Mesendoderm (in vitro differentiated cells): ENCODE data around the gene AHR.

Experiments used
- DNase-seq: peaks from one replicate; pipeline ENCODE4 v3.0.0; 2013
- H2AK5ac ChIP-seq: 2 replicates; pipeline ENCODE4 v1.6.1; 2013; ENCODE audit warnings: low read length, inconsistent platforms
- H2BK120ac ChIP-seq: 2 replicates; pipeline ENCODE4 v1.6.1; 2013; ENCODE audit warnings: low read depth, mild to moderate bottlenecking, low read length, moderate library complexity, mixed read lengths
- H2BK15ac ChIP-seq: replicated peaks from 2 replicates; pipeline ENCODE4 v1.6.1; 2013; ENCODE audit warnings: low read depth, mild to moderate bottlenecking, moderate library complexity
- H2BK5ac ChIP-seq: 2 replicates; pipeline ENCODE4 v1.6.1; 2013; ENCODE audit warnings: low read length, inconsistent platforms
- H3K18ac ChIP-seq: 2 replicates; pipeline ENCODE4 v1.6.1; 2013; ENCODE audit warnings: mild to moderate bottlenecking, low read length, mixed read lengths
- H3K23ac ChIP-seq: one replicate; pipeline ENCODE4 v1.6.1; 2013; ENCODE audit warnings: low read length
- H3K27ac ChIP-seq: 2 replicates; pipeline ENCODE4 v1.5.1; 2013; ENCODE audit warnings: low read depth, mild to moderate bottlenecking, inconsistent platforms, low read length, moderate library complexity
- H3K27me3 ChIP-seq: 2 replicates; pipeline ENCODE4 v1.6.1; 2013; ENCODE audit warnings: low read length, control low read depth, mild to moderate bottlenecking, inconsistent platforms; ENCODE audit not compliant: insufficient read depth, poor library complexity
- H3K36me3 ChIP-seq: 2 replicates; pipeline ENCODE4 v1.6.1; 2013; ENCODE audit warnings: low read length, inconsistent platforms; ENCODE audit not compliant: control insufficient read depth, insufficient read depth
- H3K4ac ChIP-seq: one replicate; pipeline ENCODE4 v1.6.1; 2013; ENCODE audit warnings: low read depth, mild to moderate bottlenecking, low read length, moderate library complexity
- H3K4me1 ChIP-seq: 2 replicates; pipeline ENCODE4 v1.6.1; 2013; ENCODE audit warnings: low read depth, low read length, inconsistent platforms; ENCODE audit not compliant: control insufficient read depth
- H3K4me2 ChIP-seq: 2 replicates; pipeline ENCODE4 v1.6.1; 2013; ENCODE audit warnings: low read length
- H3K4me3 ChIP-seq: 2 replicates; pipeline ENCODE4 v1.5.1; 2013; ENCODE audit warnings: mild to moderate bottlenecking, low read length
- H3K56ac ChIP-seq: one replicate; pipeline ENCODE4 v1.6.1; 2013; ENCODE audit warnings: low read length
- H3K79me1 ChIP-seq: 2 replicates; pipeline ENCODE4 v1.6.1; 2013; ENCODE audit warnings: low read length, inconsistent platforms
- H3K79me2 ChIP-seq: 2 replicates; pipeline ENCODE4 v1.6.1; 2013; ENCODE audit warnings: mild to moderate bottlenecking, low read length; ENCODE audit not compliant: control insufficient read depth, insufficient read depth
- H3K9ac ChIP-seq: 2 replicates; pipeline ENCODE4 v1.6.1; 2013; ENCODE audit warnings: low read length, inconsistent platforms
- H4K5ac ChIP-seq: one replicate; pipeline ENCODE4 v1.6.1; 2013; ENCODE audit warnings: low read length
- H4K8ac ChIP-seq: one replicate; pipeline ENCODE4 v1.6.1; 2013; ENCODE audit warnings: low read depth, mild to moderate bottlenecking, control low read depth, low read length, moderate library complexity
- WGBS: extraction: QIAGEN DNeasy Blood & Tissue Kit; methylation state at CpG from one replicate; pipeline ENCODE4 v1.1.7; 2013; ENCODE audit warnings: low lambda C conversion rate, missing lambda C conversion rate; ENCODE audit not compliant: insufficient coverage; ENCODE audit errors: extremely low coverage; 5-methylcytosine and 5-hydroxymethylcytosine counted together

AHR gene

DNA sequence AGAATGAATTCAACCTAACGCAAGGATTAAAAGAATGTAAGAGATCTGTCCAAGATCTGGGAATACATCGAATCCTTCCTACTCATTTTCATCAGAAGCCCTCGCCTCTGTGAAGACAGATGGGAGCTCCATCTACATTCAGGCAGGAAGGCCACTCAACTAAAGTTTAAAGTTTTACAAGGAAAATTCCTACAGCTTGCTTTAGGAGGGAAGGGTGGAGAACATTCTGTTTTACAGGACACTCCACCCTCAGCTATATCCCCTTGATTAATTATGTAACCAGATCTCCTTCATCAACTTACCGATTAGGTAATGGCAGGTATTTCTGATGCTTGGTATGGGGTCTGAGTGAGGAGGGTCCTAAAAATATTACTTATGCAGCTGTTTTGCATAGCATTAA is 5.6 kb upstream of the AHR start:
- Histone ChIP-seq H3K27me3 (no peaks in the 10 kb centered on the region), H3K4me2 (no peak overlapping the region), H3K18ac (no peak overlapping the region), H3K4me3 (no peak overlapping the region), H4K5ac (no peak overlapping the region), H2BK120ac (no peak overlapping the region), H2BK5ac (no peak overlapping the region), H3K56ac (no peak overlapping the region), H3K23ac (no peak overlapping the region), H3K4me1 (no peaks in the 10 kb centered on the region), H3K27ac (no peak overlapping the region), H4K8ac (no peak overlapping the region), H3K79me1 (no peaks in the 10 kb centered on the region), H3K4ac (no peak overlapping the region), H3K9ac (no peak overlapping the region), H2BK15ac (no peak overlapping the region), H2AK5ac (no peak overlapping the region), H3K79me2 (no peaks in the 10 kb centered on the region), H3K36me3 (no peaks in the 10 kb centered on the region)
- no peak for DNase-seq
- no CpG with 5 or more reads among the region's 4 CpGs for WGBS

DNA sequence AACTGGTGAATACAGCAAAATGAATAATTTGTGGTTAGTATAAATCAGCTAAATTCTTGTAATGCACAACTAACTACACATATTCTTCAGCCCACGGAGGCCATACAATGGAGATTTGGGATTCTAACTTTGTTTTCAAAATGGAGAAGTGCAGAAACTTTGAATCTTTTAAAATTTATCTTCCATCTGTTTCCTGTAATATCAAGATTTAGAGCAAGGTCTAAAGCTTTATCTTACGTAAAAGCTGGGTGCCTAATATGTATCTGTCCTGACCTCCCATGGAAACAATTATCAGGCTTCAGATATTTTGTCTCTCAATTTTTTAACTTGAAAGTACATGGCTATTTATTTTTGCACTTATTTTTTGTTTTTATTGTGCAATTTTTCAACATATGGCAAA is 5.0 kb upstream of the AHR start:
- Histone ChIP-seq H2BK15ac (no peak overlapping the region), H3K27me3 (no peaks in the 10 kb centered on the region), H2AK5ac (no peak overlapping the region), H4K5ac (no peak overlapping the region), H3K79me1 (no peaks in the 10 kb centered on the region), H3K36me3 (no peaks in the 10 kb centered on the region), H3K27ac (no peak overlapping the region), H3K79me2 (no peaks in the 10 kb centered on the region), H3K4me3 (no peak overlapping the region), H3K9ac (no peak overlapping the region), H4K8ac (no peak overlapping the region), H3K23ac (no peak overlapping the region), H3K56ac (no peak overlapping the region), H3K4ac (no peak overlapping the region), H3K18ac (no peak overlapping the region), H3K4me1 (no peaks in the 10 kb centered on the region), H2BK5ac (no peak overlapping the region), H3K4me2 (no peak overlapping the region), H2BK120ac (no peak overlapping the region)
- DNase-seq, result no peak
- no CpG with 5 or more reads among the region's 2 CpGs for WGBS

DNA sequence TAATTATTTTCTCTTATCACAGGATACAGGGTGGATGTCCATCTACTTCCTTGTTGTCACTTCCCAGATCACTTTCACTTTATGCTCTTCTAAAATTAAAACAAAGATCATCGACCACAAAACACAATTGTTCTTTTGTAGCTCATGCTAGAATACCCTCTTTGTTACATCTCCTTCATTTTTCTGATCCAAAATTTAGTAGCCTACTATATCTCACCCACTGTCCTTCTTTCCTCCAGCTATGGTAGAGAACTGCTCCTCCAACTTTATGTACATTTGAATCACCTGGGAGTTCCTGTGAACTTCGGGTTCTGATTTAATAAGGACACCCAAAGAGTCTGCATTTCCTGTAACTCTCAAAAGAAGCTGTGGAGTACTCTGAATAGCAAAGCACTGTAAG is 1.2 kb upstream of the AHR start:
- no CpG with 5 or more reads among the region's 2 CpGs for WGBS
- Histone ChIP-seq H4K8ac (no peak overlapping the region), H2BK120ac (no peak overlapping the region), H3K4me3 (no peak overlapping the region), H3K36me3 (no peaks in the 10 kb centered on the region), H2AK5ac (no peak overlapping the region), H3K4me1 (no peaks in the 10 kb centered on the region), H3K27ac (no peak overlapping the region), H3K18ac (no peak overlapping the region), H3K4me2 (no peak overlapping the region), H2BK5ac (no peak overlapping the region), H3K27me3 (no peaks in the 10 kb centered on the region), H4K5ac (no peak overlapping the region), H2BK15ac (no peak overlapping the region), H3K9ac (no peak overlapping the region), H3K23ac (no peak overlapping the region), H3K79me1 (peaks cover 2% of the 10 kb centered on the region), H3K56ac (no peak overlapping the region), H3K79me2 (no peaks in the 10 kb centered on the region), H3K4ac (no peak overlapping the region)
- DNase-seq, result no peak

DNA sequence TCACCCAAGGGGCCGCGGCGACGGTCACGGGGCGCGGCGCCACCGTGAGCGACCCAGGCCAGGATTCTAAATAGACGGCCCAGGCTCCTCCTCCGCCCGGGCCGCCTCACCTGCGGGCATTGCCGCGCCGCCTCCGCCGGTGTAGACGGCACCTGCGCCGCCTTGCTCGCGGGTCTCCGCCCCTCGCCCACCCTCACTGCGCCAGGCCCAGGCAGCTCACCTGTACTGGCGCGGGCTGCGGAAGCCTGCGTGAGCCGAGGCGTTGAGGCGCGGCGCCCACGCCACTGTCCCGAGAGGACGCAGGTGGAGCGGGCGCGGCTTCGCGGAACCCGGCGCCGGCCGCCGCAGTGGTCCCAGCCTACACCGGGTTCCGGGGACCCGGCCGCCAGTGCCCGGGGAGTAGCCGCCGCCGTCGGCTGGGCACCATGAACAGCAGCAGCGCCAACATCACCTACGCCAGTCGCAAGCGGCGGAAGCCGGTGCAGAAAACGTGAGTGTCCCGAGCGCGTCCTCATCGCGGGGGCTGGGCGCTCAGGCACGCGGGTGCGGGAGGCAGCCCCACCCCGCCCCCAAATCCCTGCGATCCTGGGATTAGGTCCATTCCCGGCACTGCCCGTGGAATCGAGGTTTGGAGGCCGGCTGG is 509 bp downstream of the AHR start:
- Histone ChIP-seq H3K79me2 (peaks cover 1% of the 10 kb centered on the region), H3K4ac (no peak overlapping the region), H2AK5ac (no peak overlapping the region), H4K8ac (no peak overlapping the region), H3K36me3 (no peaks in the 10 kb centered on the region), H2BK5ac (no peak overlapping the region), H4K5ac (no peak overlapping the region), H3K56ac (peak overlapping the region; percentile 74), H3K27me3 (no peaks in the 10 kb centered on the region), H3K4me3 (peak overlapping the region; percentile 51), H3K4me1 (no peaks in the 10 kb centered on the region), H3K27ac (no peak overlapping the region), H2BK15ac (no peak overlapping the region), H3K79me1 (peaks cover 2% of the 10 kb centered on the region), H2BK120ac (no peak overlapping the region), H3K9ac (peak overlapping the region; percentile 62), H3K4me2 (peak overlapping the region; percentile 19), H3K23ac (no peak overlapping the region), H3K18ac (peak overlapping the region; percentile 15)
- DNase-seq, result peak; percentile 38
- WGBS, result no CpG with 5 or more reads among the region's 81 CpGs

DNA sequence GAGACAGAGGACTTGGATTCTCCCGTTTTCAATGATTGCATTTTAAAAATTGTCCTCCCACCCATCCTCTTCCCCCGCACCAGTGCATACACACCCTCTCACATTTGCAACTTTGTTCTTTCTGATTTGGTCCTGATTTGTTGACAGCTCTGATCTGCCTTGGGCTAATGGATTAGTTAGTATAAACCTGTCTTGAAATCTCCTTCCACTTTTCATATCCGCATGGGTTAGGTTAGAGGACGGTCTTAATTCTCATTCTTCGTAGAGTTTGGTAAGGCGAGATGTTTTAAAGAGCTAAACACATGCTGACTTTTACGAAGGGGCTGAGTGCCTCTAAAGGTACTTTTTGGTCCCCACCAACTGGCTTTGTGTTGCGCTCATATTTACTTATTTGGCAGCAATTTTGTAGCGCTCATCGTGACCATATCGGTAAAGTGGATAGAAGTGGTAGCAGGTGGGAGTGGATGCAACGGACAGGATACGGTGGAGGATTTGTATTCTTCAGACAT is 1.1 kb downstream of the AHR start:
- Histone ChIP-seq H4K8ac (no peak overlapping the region), H2BK120ac (no peak overlapping the region), H3K4me2 (peak overlapping the region; percentile 19), H3K27me3 (no peaks in the 10 kb centered on the region), H3K27ac (no peak overlapping the region), H3K56ac (peak overlapping the region; percentile 74), H2AK5ac (no peak overlapping the region), H3K23ac (no peak overlapping the region), H4K5ac (no peak overlapping the region), H3K36me3 (no peaks in the 10 kb centered on the region), H3K18ac (no peak overlapping the region), H2BK15ac (no peak overlapping the region), H3K9ac (peak overlapping the region; percentile 62), H3K4ac (no peak overlapping the region), H3K79me2 (peaks cover 1% of the 10 kb centered on the region), H3K79me1 (peaks cover 2% of the 10 kb centered on the region), H3K4me1 (no peaks in the 10 kb centered on the region), H3K4me3 (peak overlapping the region; percentile 51), H2BK5ac (no peak overlapping the region)
- no CpG with 5 or more reads among the region's 13 CpGs for WGBS
- peak; percentile 26 for DNase-seq

DNA sequence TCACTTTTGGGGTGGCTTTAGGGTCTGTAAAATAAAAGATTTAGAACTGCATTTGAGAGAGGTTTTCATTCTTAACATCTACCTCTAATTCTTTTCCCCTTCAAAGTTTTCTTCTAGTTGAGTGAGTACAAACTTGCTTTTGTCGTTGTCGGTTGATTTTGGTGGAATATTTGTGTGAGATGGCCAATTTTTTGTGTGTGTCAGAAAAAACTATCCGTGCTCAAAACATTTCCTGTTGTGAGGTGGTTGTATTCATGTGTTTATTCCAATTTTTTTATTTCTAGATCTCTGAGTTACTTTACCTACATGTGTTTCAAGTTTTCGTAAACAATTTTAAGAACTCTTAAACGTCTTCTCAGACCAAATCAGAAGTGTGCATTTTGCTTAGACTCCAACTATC is 1.6 kb downstream of the AHR start:
- peaks cover 2% of the 10 kb centered on the region for H3K79me1 ChIP-seq
- H2BK15ac ChIP-seq, result no peak overlapping the region
- H3K56ac ChIP-seq, result no peak overlapping the region
- H2BK5ac ChIP-seq, result no peak overlapping the region
- no peak overlapping the region for H3K23ac ChIP-seq
- H3K4ac ChIP-seq, result no peak overlapping the region
- H2AK5ac ChIP-seq, result no peak overlapping the region
- H3K9ac ChIP-seq, result no peak overlapping the region
- DNase-seq, result no peak
- H3K4me2 ChIP-seq, result no peak overlapping the region
- no peak overlapping the region for H4K5ac ChIP-seq
- H3K27ac ChIP-seq, result no peak overlapping the region
- H3K79me2 ChIP-seq, result peaks cover 1% of the 10 kb centered on the region
- H3K4me3 ChIP-seq, result no peak overlapping the region
- no peak overlapping the region for H3K18ac ChIP-seq
- H3K36me3 ChIP-seq, result no peaks in the 10 kb centered on the region
- no peak overlapping the region for H4K8ac ChIP-seq
- no peaks in the 10 kb centered on the region for H3K27me3 ChIP-seq
- no peaks in the 10 kb centered on the region for H3K4me1 ChIP-seq
- no peak overlapping the region for H2BK120ac ChIP-seq
- no CpG with 5 or more reads among the region's 5 CpGs for WGBS
